Hepatocyte (in vitro differentiated cells): ENCODE data around the gene SND1.

ENCODE experiments used
- EZH2phosphoT487 ChIP-seq: fragments of 200-600 bp; sonication (generic); IDR thresholded peaks from one replicate; pipeline ENCODE4 v1.6.1; 2018; ENCODE audit warnings: antibody characterized with exemption, mild to moderate bottlenecking, low read depth, moderate library complexity; ENCODE audit not compliant: unreplicated experiment, severe bottlenecking
- TF ChIP-seq, protein P1 (sequence below): fragments of 200-600 bp; sonication (generic); IDR thresholded peaks from 2 replicates; pipeline ENCODE4 v1.5.1; 2016; ENCODE audit warnings: antibody characterized with exemption, mild to moderate bottlenecking; ENCODE audit not compliant: poor library complexity

GRCh38 chr7:127816354-127817190, 164.6 kb downstream of the SND1 start:
- no peak for TF ChIP-seq EZH2phosphoT487
- TF ChIP-seq, protein P1, sequence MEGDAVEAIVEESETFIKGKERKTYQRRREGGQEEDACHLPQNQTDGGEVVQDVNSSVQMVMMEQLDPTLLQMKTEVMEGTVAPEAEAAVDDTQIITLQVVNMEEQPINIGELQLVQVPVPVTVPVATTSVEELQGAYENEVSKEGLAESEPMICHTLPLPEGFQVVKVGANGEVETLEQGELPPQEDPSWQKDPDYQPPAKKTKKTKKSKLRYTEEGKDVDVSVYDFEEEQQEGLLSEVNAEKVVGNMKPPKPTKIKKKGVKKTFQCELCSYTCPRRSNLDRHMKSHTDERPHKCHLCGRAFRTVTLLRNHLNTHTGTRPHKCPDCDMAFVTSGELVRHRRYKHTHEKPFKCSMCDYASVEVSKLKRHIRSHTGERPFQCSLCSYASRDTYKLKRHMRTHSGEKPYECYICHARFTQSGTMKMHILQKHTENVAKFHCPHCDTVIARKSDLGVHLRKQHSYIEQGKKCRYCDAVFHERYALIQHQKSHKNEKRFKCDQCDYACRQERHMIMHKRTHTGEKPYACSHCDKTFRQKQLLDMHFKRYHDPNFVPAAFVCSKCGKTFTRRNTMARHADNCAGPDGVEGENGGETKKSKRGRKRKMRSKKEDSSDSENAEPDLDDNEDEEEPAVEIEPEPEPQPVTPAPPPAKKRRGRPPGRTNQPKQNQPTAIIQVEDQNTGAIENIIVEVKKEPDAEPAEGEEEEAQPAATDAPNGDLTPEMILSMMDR, result no peak
